GM21526 (cell line): ENCODE measurements around the gene ERGIC2.
"Not testable (repeated sequence)": the region's sequence is repeated elsewhere in the genome, so short reads cannot be mapped to it uniquely, and the experiment has no call there.

ENCODE experiments used
- ATAC-seq: cut with Tn5 transposase; IDR thresholded peaks from one replicate; pipeline ENCODE4 v1.9.1; 2021; ENCODE audit warnings: moderate library complexity; ENCODE audit not compliant: unreplicated experiment, low FRiP score

ERGIC2 gene, protein sequence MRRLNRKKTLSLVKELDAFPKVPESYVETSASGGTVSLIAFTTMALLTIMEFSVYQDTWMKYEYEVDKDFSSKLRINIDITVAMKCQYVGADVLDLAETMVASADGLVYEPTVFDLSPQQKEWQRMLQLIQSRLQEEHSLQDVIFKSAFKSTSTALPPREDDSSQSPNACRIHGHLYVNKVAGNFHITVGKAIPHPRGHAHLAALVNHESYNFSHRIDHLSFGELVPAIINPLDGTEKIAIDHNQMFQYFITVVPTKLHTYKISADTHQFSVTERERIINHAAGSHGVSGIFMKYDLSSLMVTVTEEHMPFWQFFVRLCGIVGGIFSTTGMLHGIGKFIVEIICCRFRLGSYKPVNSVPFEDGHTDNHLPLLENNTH

DNA sequence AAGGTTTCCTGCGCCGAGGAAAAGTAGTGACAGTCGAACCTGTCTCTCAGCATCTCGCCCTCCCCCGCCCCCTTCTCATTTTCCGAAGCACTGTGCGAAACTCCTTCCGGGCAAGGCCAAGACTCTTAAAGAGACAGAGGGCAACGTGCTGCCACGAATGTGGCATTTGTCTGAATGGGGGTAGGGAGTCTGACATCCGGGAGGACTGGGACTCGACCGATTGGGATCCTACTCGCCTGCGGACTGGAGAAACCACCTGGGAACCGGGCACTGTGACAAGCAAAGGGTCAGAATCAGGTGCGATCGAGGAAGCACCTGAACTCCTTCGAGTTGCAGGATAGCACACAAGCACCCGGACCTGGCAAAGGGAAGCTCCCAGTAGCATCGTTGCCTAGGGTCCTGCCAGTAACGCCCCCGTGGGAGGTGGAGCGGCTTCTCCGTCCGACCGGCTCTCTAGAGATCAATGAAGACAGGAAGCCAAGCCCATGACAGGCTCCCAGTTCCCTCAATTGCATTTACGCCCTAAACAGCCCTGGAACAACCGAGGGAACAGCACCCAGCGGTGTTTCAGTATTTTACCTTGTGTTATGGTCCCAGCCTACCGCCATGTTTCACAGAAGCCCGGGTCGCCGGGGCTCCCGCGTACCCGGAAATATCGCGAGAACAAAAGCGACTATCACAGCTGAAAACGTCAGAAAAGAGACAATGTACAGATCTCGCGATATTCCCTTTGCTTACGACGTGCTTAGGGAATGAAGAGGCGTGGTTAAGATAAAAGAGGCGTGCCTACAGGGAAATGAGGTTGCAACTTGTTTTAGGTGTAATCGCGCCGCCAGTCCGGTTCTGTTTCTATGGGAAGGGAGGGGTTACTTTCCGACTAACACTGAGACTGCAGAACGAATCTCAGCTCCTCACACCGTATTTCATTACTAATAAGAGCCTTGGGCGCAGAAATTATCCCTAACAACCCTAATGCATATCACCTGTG lies at the start of gene ERGIC2:
TSS of gene ERGIC2 (minus strand) at position 637 of the 988 bp plus-strand sequence. CDS start 9,539 bp downstream, outside the sequence.
- ATAC-seq: peak; percentile 97

DNA sequence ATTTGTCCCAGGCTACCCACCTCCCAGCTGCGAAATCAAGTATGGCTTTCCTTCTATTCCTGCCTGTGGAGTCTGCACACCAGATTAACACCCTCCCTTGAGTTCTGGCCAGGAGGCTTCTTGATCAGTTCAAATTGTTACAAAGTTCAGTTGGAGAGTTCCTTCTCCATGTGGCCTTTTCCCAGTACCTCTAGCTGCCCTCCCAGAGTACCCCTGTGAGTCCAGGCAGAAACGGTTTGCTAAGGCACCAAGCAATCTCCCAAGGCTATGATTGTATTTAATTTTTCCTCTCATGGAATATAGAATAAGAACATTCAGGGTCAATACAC lies 49.7 kb upstream of the ERGIC2 start:
- no peak for ATAC-seq

DNA sequence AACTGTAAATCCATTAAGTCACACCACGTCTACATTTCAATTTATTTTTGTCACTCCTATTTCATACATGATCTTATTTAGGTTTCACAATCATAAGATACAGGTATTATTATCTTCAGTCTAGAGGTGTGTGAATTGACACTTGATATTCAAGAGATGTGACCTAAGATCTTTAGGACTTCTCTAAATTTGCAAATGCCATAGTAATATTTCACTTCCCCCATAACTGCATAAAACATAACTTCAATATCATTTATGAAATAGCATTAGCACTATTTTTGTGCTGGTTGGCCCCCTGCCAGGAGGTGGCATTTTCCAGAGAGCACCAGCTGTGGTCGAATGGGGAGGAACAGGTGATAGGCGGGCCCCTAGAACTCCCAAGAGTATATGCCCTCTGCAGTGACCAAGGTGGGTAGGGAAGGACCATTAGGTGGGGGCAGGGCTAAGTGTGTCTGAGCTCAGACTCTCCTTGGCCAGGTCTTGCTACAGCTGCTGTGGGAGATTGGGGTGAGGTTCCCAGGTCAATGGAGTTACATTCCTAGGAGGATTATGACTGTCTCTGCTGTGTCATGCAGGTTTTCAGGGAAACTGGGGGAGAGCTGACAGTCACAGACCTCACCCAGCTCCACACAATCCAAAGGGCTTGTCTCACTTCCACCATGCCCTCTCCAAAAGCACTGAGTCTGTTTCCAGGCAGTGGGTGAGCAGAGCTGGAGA lies 49.2 kb upstream of the ERGIC2 start:
- no peak for ATAC-seq

DNA sequence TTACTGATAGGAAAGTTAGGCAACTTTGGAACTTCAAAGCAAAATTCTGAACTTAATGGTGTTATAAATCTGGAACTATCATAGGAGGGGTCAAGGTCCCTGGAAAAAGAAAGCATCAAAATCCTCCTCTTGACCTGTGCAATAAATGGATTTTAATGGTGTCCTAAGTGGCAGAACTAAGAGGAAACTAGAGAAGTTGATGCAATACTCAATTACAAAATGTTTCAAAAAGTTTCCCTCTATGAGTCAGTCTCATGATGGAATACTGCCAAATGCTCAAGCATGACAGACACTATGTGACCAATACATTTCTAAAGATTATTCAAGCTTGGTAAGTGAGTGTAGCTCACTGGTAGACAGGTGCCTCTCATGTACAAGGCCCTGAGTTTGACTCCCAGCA lies 47.7 kb upstream of the ERGIC2 start:
- no peak for ATAC-seq

DNA sequence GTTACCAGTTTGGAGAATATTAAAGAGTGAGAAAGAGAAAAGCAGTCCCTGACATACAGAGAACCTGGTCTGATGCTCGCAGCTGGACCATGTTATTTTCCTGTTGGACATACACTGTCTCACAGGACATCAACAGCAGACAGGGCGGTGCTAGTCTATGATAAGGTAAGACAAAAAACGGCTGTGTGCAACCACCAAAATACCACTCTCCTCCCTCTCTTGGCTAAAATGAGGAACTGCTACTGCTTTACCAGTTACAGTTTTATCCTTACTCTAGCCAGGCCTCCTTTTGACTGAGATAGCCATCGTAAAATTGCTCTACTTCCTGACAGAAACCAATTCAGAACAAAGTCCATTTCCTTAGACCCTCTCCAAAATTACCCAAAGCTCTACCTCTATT lies 47.0 kb upstream of the ERGIC2 start:
- peak; percentile 99 for ATAC-seq

DNA sequence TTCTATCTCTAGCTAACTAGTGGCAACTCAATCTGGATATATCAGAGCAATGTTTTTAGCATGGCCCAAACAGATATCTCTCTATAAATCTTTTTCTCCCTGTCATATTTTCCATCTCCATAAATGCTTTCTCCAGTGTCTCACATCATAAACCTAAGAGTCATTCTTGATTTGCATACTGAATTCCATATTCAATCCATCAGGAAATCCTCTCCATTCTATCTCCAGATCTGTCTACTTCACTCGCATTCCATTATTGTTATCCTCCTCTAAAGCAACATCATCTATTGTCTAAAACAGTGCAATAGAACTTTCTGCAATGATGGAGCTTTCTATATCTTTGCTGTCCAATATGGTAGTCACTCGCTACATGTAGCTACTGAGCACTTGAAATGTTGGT lies 45.5 kb upstream of the ERGIC2 start:
- ATAC-seq: no peak

DNA sequence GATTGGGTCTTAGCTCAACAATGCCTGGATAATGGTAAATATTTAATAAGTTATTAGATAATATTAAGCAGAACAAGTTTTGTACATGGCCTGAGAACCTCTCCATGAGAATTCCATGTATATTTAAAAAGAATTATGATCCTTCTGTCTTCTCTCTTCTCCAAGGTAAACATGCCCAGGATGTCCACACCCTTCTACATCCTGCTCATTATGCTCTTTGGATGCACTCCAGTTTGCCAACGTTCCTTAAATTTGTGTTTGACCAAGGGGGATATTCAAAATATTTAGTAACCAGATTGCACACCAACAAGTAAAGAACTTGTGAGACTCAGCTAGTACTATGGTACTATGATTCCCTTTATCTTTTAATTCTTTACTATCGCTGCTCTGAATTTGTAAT lies 44.8 kb upstream of the ERGIC2 start:
- ATAC-seq: no peak

DNA sequence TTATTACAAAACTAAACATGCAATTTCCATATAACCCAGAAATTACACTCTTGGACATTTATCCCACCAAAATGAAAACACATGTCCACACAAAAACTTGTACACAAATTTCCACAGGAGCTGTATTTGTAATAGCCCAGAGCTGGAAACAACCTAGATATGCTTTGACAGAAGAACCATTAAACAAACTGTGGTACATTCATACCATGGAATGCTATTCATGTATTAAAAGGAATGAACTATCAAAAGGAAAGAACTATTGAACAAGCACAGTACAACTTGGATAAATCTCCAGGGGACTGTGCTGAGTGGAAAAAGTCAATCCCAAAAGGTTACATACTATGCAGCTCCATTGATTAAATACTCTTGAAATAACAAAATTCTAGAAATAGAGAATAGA lies 35.8 kb upstream of the ERGIC2 start:
- ATAC-seq: no peak

DNA sequence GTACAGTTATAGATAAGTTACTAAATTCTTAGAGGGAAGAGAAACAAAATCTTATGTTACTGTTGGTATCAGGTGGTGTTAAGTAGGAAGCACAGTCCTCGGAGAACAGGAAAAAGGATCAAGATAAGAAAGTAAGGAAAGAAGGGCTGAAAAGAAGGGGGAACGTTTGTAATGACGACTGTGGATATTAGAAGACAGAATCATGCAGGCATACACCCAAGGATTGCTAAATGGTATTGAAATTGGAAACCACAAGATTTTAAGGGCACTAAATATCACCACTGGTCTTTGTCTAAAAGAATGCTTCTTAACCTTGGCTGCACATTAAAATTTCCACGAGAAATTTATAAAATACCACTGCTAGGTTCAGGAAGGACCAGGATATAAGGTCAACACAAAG lies 34.1 kb upstream of the ERGIC2 start:
- ATAC-seq: no peak

DNA sequence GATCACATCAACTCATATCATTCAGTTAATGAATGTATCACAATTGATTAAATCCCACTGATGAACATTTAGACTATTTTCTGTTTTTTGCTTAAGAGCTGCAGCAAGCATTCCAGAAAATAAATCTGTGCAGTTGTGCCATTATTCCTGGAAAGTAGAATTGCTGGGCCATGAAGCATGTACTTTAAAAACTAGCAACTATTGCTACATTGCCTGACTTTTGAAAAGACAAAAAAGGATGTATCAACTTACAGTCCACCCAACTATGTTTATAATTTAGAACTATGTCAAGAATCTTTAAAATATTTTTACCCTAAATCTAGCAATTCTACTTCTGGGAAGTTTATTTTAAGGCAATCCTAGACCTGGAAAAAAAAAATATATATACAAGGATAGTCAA lies 33.4 kb upstream of the ERGIC2 start:
- ATAC-seq: no peak

DNA sequence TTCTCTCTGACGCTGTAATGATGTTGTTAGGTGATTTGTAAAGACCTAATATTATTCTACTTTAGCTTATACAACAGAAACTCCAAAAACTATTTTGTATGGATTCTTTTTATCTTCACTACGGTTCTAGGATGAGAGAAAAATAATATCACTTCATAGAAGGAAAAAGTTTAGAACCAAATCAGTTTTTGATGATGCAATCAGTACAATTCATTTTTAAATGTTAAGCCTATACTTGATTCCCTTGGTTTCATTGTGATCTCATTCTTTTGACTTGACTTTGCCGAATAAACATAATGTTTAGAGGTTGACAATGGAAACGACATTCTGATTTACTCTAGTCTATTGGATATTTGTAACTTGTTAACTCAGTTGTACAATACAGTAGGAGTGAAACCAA lies 24.6 kb upstream of the ERGIC2 start:
- ATAC-seq: no peak

DNA sequence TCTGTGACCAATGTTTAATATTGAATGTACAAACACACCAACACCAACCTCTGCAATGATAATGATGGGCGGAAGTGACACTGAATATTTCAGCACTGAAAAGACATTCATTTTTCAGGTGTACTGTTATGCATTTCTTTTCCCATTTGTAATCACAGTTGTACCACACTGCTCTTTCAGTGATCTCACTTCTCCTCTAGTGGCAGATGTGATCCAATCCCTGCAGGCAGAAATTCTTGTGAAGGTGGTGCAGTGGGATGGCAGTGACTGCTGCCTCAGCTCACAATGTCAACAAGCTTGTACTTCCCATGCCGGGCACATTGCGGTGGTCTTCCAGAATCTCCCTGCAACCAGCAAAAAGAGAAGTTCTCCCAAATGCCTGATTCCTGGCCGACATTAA lies 23.0 kb upstream of the ERGIC2 start:
- ATAC-seq: no peak

DNA sequence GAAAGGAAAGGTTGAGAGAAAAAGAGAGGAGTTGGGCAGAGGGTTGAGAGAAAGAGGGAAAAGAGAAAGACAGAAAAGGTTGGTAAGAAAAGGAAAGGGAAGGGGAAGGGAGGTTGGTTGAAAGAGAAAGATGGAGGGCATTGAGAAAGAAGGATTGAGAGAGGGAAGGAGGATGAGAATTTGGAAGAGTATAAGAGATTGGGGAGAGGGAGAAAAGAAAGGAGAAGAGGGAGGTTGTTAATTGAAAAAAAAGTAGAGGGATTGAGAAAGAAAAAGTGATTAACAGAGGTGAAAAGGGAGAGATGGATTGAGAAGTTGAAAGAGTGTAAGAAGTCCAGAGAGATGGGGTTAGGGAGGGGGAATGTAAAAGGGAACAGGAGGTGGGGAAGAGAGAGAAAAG lies 21.5 kb upstream of the ERGIC2 start:
- no peak for ATAC-seq

DNA sequence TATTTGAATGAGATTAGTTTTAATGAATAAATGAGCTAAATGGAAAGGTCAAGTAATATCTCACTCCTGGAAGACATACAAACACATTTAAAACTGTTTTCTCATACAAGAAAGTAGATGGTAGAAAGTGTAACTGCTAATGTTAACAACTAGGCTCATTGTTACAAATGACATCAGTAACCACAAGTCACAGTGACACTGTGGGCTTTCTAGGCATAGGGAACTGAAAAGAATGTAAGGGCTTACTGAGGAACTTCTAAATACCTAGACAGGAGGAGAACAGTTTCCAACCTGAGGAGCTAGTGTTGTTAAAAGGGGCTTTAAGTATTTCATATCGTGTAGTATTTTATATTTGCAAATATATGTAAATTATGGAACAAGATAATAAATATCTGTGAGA lies 17.5 kb upstream of the ERGIC2 start:
- ATAC-seq: peak; percentile 75

DNA sequence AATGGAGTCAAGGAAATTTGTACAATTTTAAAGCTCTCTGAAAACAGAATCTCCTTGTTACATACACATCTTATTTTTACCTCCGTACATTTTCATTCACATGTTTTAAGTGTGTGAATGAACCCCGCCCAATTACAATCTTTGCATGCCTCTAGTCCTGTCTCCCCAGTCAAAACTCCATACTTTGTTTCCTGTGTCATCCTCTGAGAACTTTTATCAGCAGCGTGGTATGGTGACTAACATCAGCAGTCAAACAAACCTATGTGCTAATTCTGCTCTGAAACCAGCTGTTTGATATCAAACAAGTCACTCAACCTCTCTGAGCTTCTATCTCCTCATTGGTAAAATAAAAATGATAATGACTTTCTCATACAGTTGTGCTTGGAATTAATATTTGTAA lies 15.8 kb upstream of the ERGIC2 start:
- no peak for ATAC-seq

DNA sequence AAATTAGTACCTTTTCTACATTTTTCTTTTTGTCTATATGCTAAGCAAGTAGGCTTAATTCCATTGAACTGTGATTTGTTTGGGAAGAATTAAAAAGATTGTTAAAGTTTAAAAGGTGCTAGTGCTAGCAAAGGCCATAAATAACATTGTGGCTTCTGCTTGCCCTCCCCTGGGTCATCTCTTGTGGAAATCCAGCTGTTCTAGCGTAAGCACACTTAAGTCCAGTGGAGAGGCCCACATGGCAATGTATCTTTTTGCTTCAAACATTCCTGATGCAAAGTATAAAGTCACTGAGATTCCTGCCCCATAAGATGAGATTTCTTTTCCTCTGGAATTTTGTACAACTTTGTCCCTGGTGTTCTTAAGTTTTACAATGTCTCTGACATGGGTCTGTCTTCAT lies 14.4 kb upstream of the ERGIC2 start:
- ATAC-seq: no peak

DNA sequence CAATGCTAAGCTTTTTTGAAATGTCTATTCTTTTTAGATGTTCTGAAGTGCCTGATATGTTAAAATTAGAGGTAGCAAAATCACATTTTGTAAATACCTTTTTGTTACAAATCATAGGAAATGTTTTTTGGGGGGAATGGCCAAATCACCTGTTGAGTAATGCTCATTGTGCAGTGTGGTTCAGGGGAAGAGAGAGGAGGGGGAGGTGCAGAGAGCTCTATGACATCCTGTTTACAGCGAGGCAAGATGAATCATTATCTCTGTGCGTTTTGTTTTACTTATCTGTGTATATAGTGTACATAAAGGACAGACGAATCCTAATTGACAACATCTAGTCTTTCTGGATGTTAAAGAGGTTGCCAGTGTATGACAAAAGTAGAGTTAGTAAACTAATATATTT lies 9.4 kb upstream of the ERGIC2 start:
- ATAC-seq: not testable (repeated sequence)

DNA sequence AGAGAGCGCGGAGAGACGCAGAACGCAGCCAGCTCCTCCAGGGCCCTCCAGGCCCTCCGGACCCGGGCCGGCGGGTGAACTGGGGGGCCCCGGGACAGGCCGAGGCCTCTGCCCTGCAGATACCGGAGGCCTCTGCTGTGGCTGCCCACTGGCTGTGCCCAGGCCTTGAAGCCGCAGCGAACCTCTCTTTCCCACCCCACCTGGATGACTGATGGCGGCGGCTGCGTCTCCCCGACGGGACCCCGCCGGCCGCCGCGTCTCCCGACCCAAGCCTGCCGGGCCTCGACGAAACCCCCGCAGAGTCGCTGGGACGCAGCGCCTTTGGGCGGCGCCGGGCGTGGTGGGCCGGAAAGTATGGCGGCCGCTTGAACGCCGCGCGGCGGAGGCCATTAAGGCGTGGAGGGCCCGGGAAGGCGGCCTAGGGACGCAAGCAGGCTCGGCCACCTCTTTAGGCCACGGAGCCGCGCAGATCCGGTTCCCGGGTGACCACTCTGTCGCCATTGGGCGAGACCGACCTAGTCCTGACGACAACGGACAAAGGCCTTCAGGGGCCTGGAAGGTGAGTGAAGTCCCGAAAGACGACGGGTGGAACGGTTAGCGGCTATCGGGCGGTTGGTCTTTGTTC lies 8.4 kb upstream of the ERGIC2 start:
- ATAC-seq: no peak

DNA sequence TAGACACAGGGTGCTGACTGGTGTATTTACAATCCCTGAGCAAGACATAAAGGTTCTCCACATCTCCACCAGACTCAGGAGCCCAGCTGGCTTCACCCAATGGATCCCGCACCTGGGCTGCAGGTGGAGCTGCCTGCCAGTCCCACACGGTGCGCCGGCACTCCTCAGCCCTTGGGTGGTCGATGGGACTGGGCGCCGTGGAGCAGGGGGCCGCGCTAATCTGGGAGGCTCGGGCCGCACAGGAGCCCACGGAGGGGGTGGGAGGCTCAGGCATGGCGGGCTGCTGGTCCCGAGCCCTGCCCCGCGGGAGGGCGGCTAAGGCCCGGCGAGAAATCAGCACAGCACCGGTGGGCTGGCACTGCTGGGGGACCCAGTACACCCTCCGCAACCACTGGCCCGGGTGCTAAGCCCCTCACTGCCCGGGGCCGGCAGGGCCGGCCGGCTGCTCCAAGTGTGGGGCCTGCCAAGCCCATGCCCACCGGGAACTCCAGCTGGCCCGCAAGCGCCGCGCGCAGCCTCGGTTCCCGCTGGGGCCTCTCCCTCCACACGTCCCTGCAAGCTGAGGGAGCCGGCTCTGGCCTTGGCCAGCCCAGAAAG lies 5.2 kb upstream of the ERGIC2 start:
- ATAC-seq: not testable (repeated sequence)

DNA sequence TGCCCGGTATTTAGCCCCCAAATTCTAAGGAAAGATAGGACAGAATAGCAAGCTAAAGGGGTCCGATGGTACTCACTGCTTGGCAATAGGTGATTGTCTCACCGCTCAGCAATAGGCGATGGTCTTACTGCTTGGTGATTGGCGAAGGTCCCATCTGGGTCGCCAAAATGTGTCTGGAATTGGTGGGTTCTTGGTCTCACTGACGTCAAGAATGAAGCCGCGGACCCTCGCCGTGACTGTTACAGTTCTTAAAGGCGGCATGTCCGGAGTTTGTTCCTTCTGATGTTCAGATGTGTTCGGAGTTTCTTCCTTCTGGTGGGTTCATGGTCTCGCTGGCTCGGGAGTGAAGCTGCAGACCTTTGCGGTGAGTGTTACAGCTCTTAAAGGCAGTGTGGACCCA lies 4.2 kb upstream of the ERGIC2 start:
- ATAC-seq: not testable (repeated sequence)
